Stomach (tissue), 4 donors: ENCODE results near the gene DUSP14.

Source experiments
- CTCF ChIP-seq, 7 experiments: fragments of 450-650 bp in 4 of 7; fragments of 200-600 bp in 3 of 7; sonication (generic) in 3 of 7; IDR thresholded peaks; one replicate each; pipeline ENCODE4 v1.5.1; 2016 to 2019; ENCODE audit warnings: antibody characterized with exemption in 7 of 7, control low read depth in 2 of 7, mild to moderate bottlenecking in 1 of 7
- POLR2A ChIP-seq, 4 donors: fragments of 450-650 bp; IDR thresholded peaks; one replicate each; pipeline ENCODE4 v1.6.1; 2016; ENCODE audit warnings: antibody characterized with exemption in 4 of 4, control low read depth in 2 of 4, mild to moderate bottlenecking in 1 of 4, moderate library complexity in 1 of 4

DNA sequence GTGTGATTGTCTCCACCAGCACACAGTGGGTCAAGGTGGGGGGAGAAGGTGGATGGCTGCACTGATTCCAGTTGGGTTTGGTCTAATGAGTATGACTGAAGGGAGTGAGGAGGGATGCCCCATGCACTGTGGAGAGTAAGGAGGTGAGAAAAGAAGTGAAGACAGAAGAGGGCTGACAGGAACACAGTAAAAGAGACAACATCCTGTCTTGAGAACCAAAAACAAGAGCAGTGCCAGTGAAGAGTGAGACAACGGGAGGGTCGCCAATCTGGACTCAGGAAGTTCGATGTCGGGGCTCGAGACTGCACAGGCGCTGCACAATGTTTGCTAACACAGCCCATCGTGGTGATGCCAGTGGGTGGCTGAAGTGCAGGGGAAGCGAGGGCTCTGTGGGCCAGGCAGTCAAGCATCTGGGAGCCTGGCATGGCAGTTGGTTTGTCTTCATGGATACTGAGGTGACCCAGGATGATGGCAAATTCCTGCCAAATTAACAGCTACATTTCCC, 34.1 kb downstream of the DUSP14 start:
- TF ChIP-seq CTCF (IDR thresholded peaks at IDR 0.05) (no peak), POLR2A (IDR thresholded peaks at IDR 0.05) (no peak)
